ENCODE data around the gene DOCK9.

GRCh38 chr13:98877466-98877865 is 100.4 kb downstream of the DOCK9 start:
- TF ChIP-seq GATA2 (CRISPR knock-in tag; IDR thresholded peaks at IDR 0.05) (no peak), PRMT5 (CRISPR knock-in tag; IDR thresholded peaks at IDR 0.05) (no peak), PHTF2 (CRISPR knock-in tag; IDR thresholded peaks at IDR 0.05) (no peak), PYGO2 (tag; IDR thresholded peaks at IDR 0.05) (no peak), CHD1 (IDR thresholded peaks at IDR 0.05; ENCODE audit: low read length) (no peak), PRDM10 (IDR thresholded peaks at IDR 0.05; ENCODE audit: partially characterized antibody) (no peak), SPI1 (IDR thresholded peaks at IDR 0.05; ENCODE audit: borderline replicate concordance, low read depth, low read length) (no peak), CTCF (IDR thresholded peaks at IDR 0.05 in 2 of 3, conservative IDR thresholded peaks at IDR 0.05 in 1 of 3; ENCODE audit: insufficient read depth in 2 of 3, low read depth in 1 of 3, low read length in 3 of 3) (no peak)

All from K562 (cell line).